NCI-H2029 (cell line): ENCODE results near the gene ARMC3.

ENCODE experiments used
- DNase-seq: peaks from one replicate; lab custom pipeline; 2025; lab: John Stamatoyannopoulos, UW

ARMC3 gene

GRCh38 chr10:22992075-22992474, 64.2 kb downstream of the ARMC3 start:
- DNase-seq: no peak

GRCh38 chr10:22992621-22993020, 64.8 kb downstream of the ARMC3 start:
- peak; percentile 11 for DNase-seq

GRCh38 chr10:22993314-22993713, 65.5 kb downstream of the ARMC3 start:
- DNase-seq: no peak

GRCh38 chr10:22997096-22997495, 69.2 kb downstream of the ARMC3 start:
- DNase-seq: no peak

GRCh38 chr10:22998091-22998490, 70.2 kb downstream of the ARMC3 start:
- DNase-seq: no peak

GRCh38 chr10:22999942-23000341, 72.1 kb downstream of the ARMC3 start:
- DNase-seq: no peak

GRCh38 chr10:23001901-23002516, 74.2 kb downstream of the ARMC3 start:
- no peak for DNase-seq

- DNase-seq: no peak
Observed at GRCh38 chr10:23005150-23005549, 77.3 kb downstream of the ARMC3 start.

GRCh38 chr10:23013581-23014335, 85.9 kb downstream of the ARMC3 start:
- DNase-seq: no peak

- no peak for DNase-seq
Observed at GRCh38 chr10:23015021-23015707, 87.3 kb downstream of the ARMC3 start.

GRCh38 chr10:23016636-23017035, 88.8 kb downstream of the ARMC3 start:
- DNase-seq: no peak

GRCh38 chr10:23019633-23020032, 91.8 kb downstream of the ARMC3 start:
- DNase-seq: no peak

- DNase-seq: no peak
Observed at GRCh38 chr10:23021430-23021829, 93.6 kb downstream of the ARMC3 start.

GRCh38 chr10:23024002-23024401, 96.1 kb downstream of the ARMC3 start:
- DNase-seq: no peak

- no peak for DNase-seq
Observed at GRCh38 chr10:23031318-23031717, 103.5 kb downstream of the ARMC3 start.

- no peak for DNase-seq
Observed at GRCh38 chr10:23034790-23035189, 106.9 kb downstream of the ARMC3 start.

GRCh38 chr10:23035569-23035968, 107.7 kb downstream of the ARMC3 start:
- no peak for DNase-seq

- DNase-seq: no peak
Observed at GRCh38 chr10:23037152-23037551, 109.3 kb downstream of the ARMC3 start.

GRCh38 chr10:23037561-23037960, 109.7 kb downstream of the ARMC3 start:
- no peak for DNase-seq

GRCh38 chr10:23038172-23038571, 110.3 kb downstream of the ARMC3 start:
- DNase-seq: no peak

GRCh38 chr10:23040002-23040401, 112.1 kb downstream of the ARMC3 start:
- no peak for DNase-seq

GRCh38 chr10:23046027-23046426, 118.2 kb downstream of the ARMC3 start:
- DNase-seq: no peak
